WI38 (cell line): ENCODE results near the gene SPAG6.

ENCODE experiments used
- H3K4me3 ChIP-seq: 2 replicates; pipeline ENCODE4 v1.5.1; 2011; ENCODE audit warnings: low read depth, mild to moderate bottlenecking, control low read depth, low read length
- CTCF ChIP-seq: IDR thresholded peaks from 2 replicates; pipeline ENCODE4 v1.5.1; 2012; ENCODE audit warnings: low read depth, mild to moderate bottlenecking, control low read depth, low read length

The SPAG6 gene

GRCh38 chr10:22338931-22339330, 6.4 kb upstream of the SPAG6 start:
- no peak overlapping the region for H3K4me3 ChIP-seq
- TF ChIP-seq CTCF, result no peak

- TF ChIP-seq CTCF, result no peak
- peak overlapping the region; percentile 76 for H3K4me3 ChIP-seq
These were observed 5.5 kb upstream of the SPAG6 start for GRCh38 chr10:22339761-22340328.

- H3K4me3 ChIP-seq, result peak overlapping the region; percentile 76
- TF ChIP-seq CTCF, result no peak
These were observed 4.7 kb upstream of the SPAG6 start for GRCh38 chr10:22340329-22341189.

GRCh38 chr10:22341190-22341925, 3.9 kb upstream of the SPAG6 start:
- peak overlapping the region; percentile 76 for H3K4me3 ChIP-seq
- TF ChIP-seq CTCF, result no peak

GRCh38 chr10:22341926-22342196, 3.4 kb upstream of the SPAG6 start:
- no peak overlapping the region for H3K4me3 ChIP-seq
- no peak for TF ChIP-seq CTCF

GRCh38 chr10:22342421-22342820, 2.9 kb upstream of the SPAG6 start:
- TF ChIP-seq CTCF, result no peak
- no peak overlapping the region for H3K4me3 ChIP-seq

GRCh38 chr10:22343731-22344130, 1.6 kb upstream of the SPAG6 start:
- H3K4me3 ChIP-seq, result no peak overlapping the region
- TF ChIP-seq CTCF, result no peak
